D721Med (cell line): ENCODE results near the gene MAP4K5.

ENCODE experiments used
- DNase-seq: peaks from one replicate; pipeline ENCODE4 v3.0.0; 2011; ENCODE audit warnings: low spot score; ENCODE audit not compliant: insufficient read length
- FAIRE-seq: peaks from 2 replicates; lab custom pipeline; 2011; peaks lifted over from hg19 to GRCh38; lab: Jason Lieb, UNC
- CTCF ChIP-seq: IDR thresholded peaks from 2 replicates; pipeline ENCODE4 v1.5.1; 2012; ENCODE audit warnings: mild to moderate bottlenecking, control low read depth; ENCODE audit not compliant: insufficient read depth; ENCODE audit errors: missing control alignments

MAP4K5 gene

GRCh38 chr14:50531595-50532501 is 521 bp downstream of the MAP4K5 start:
- no peak for DNase-seq
- FAIRE-seq = no peak
- TF ChIP-seq CTCF = peak; percentile 1

- no peak for DNase-seq
- TF ChIP-seq CTCF = no peak
- FAIRE-seq = no peak
These were observed 1.5 kb downstream of the MAP4K5 start for GRCh38 chr14:50530794-50531365.

- no peak for FAIRE-seq
- no peak for DNase-seq
- no peak for TF ChIP-seq CTCF
These were observed 2.0 kb downstream of the MAP4K5 start for GRCh38 chr14:50530358-50530757.

- FAIRE-seq (no peak), DNase-seq (no peak)
- TF ChIP-seq CTCF = no peak
These were observed 2.8 kb downstream of the MAP4K5 start for GRCh38 chr14:50529288-50530179.

GRCh38 chr14:50528000-50528399 is 4.4 kb downstream of the MAP4K5 start:
- no peak for TF ChIP-seq CTCF
- DNase-seq (no peak), FAIRE-seq (no peak)

GRCh38 chr14:50524731-50525515 is 7.4 kb downstream of the MAP4K5 start:
- FAIRE-seq (no peak), DNase-seq (no peak)
- no peak for TF ChIP-seq CTCF
